DMS53 treated with DMSO at 0.1 percent for 48 hours (cell line): ENCODE results near the gene SMIM21.

Experiments
- DNase-seq: peaks from one replicate; lab custom pipeline; 2025; ENCODE audit not compliant: unreplicated experiment; lab: John Stamatoyannopoulos, UW

The SMIM21 gene

DNA sequence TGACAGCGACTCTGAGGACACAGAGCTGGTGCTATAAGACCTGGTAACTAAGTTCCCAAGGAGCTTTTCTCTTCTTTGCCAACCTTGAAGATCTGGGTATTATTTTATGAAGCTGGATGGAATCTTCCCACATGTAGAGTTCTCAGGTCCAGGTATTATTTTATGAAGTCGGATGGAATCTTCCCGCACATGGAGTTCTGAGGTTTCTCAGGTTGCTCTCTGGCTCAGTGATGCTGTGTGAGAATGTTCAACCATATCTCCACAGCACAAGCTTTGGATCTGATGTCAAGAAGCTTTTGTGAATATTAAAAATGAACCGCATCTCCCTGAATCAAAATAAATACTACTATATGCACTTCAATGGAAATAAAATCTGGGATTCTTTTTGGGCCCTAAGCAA is at the start of gene SMIM21:
Gene SMIM21 (minus strand): TSS at position 101 of the 400 bp plus-strand sequence. CDS start 140 bp downstream, outside the sequence.
- DNase-seq, result no peak

DNA sequence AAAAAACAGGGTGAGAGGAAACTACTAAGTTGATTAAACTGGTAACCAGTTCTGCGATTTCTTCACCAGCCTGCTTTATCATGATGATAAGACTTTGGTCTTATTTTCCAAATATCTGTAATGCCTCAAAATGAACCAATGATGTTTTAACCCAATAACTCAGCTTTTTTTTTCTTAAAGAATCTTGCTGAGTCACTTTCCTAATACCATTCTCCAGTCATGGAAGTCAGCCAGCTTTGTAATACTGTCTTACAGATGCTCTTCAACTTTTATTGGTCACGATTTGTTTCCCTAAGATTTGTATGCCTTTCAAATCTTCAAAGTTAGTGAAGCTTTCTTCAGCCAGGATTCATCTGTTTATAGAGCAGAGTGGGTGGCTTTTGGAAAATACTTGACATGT is 47.7 kb upstream of the SMIM21 start:
- no peak for DNase-seq

DNA sequence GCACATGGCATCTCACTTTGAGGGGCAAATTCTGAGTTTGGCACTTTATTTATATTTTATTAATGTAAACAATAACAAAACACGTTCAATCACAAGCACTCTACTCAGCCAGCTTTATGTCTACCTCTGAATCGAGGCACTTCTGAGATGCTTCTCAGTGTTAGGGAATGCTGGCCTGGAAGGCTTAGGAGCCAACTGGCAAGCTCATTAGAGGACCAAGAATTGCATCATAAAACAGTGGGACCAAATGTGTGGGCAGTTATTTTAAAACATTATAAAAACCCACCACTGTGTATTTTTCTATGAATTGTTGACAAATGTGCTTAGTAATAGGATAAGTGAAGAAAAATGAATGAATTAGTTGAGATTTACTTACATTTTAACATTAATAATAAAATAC is 46.8 kb upstream of the SMIM21 start:
- no peak for DNase-seq

DNA sequence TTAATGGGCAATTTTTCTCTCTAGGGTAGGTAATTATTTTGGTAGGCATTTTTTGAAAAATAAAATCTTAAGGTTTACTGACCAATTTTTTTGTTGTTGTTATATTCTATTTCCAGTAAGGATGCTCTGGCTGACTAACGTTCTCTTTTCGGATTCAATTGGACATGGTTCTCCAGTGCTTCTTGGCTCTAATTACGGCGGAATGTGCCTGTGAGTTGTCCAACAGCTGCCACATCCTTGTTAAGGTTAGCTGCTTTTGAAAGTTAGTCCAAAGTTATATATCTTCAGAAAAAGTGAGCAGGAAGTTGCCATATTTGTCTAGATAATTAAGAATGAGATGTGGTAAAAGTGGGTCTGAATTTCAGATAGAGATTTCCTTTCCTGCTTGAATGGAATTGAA is 45.8 kb upstream of the SMIM21 start:
- no peak for DNase-seq

DNA sequence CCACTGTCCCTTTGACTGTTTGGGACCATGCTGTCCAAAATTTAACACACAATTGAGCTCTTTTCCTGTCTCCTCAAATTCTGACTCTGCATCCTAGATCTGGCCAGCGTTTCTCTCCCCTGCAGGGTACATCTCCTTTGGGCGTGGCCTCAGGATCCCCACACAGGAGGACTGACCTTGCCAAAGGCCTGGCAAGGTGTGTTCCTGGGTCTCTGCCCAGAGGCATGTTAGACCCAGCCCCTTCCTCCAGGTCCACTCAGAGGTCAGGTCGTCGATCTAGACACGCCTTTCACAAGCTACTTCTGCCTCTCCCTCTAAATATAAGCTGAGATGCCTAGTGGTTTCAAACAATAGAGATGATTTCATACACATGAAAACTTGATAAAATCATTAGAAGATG is 45.4 kb upstream of the SMIM21 start:
- DNase-seq, result no peak

DNA sequence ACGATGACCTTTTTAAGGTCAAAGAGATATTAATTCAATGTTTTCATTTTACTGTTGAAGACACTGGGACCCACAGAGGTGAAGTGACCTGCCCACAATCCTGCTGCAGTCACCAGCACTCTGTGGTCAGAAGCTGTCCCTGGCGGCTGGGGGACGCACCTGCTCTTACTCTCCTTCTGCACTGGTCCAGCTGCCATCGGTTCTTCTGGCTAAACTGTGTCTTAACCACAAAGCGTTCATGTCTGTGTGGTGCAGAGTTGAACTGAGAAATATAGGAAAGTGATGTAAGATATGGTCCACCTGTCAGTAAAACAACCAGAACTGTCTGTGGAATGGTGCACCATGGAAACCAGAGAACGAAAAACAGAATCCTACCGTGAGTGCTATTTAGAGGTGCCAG is 44.9 kb upstream of the SMIM21 start:
- DNase-seq, result no peak

DNA sequence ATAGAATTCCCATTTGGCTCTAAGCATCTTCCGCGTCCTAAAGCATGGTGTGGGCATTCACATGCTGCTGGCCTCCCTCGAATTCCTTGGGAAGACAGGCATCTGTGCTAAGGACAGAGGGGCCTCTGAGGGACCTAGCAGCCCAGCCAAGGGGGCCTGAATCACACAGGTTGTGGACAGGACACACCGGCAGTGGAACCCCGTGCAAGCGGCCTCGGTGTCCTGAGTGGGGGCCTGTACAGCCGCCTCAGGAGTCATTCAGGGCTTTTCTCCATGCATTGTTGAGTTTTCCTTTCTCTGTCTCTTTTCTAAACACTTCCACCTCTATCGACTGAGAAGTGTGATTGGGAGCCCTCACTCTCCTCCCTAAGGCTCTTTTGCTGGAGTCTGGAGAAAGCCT is 44.3 kb upstream of the SMIM21 start:
- no peak for DNase-seq

DNA sequence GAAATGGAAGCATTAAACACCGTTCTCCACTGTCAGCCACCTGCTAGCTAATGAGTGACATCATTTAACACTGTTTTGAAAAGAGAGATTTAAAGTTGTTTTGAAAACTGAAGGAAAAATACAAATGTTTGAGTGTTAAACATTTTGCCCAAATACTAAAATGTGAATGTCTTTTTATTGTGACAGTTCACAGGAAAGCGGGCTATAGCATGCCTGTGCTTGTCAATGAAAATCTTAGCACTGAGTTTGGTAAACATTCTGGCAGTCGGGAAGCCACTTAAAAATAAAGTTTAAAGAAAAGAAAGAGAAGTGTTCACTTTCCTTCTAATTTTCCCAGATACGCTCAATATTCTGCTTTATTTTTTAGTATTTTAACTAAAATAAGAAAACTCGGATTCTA is 40.3 kb upstream of the SMIM21 start:
- DNase-seq, result no peak

DNA sequence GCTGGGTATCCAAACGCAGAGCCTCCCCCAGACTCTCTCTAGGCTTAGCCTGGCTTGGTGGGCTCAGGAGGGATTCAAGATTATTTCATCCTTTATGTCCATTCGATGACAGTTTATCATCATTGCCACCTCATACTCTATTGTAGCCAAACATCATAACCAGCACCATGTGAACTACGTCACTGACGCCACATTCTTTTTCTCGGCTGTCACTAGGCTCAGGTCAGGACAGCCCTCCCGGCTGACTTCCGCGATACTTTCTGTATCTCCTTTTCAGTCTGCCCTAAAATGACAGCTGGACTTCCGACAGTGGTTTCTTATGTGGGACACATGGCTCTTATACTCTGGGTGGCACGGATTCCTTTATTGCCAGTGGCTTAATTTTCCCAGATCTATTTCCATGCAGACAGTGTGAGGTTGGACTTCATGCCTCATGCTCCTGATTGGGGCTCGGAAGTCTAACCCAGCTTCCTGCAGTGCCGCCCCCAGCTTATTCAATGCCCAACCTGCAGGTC is 39.8 kb upstream of the SMIM21 start:
- DNase-seq, result no peak

DNA sequence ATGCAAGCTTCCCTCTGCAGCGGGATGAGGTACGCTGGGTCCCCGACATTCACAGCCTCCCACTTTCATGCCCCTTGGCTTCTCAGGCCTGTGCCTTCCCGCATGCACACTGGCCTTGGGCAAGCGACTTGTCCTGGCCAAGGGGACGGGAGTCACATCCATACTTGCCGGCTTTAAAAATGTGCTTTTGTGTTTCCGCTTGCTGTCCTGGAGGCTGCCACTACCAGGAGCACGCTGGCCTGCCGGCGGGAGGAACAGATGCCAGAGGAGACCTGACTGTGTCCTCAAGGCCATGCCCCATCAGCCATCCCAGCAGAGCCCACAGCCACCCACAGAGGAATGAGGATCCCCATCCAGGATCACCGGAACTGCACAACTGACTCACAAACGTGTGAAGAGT is 36.9 kb upstream of the SMIM21 start:
- no peak for DNase-seq

DNA sequence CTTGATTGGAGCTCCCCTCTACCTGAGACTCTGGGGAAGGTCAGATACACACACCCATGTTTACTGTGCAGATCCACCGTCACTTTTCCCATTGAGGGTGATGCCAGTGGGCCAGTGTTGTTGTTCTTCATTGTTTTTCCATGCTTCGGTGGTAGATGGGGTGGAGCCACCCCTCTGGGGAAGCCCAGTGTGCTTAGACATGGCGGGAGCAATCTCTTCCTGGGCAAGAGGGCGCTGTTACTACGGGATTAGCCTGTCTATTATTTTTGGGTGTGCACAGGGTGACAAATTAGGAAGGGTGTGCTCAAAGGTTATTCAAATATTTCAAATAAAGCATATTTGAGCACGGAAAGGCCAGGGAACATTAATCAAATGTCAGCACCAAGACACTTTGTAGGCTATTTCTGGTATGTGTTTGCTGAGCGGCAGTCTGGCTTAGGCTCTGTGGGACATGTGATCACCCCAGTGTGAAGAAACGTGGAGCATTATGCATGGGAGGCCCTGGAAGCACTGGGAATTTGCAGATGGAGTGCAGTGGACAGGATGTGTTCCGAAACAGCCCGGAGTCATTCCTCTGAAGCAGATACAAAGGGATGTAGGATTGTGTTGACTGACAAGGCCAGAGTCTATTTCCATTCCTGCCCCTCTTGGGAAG is 34.8 kb upstream of the SMIM21 start:
- DNase-seq, result no peak

DNA sequence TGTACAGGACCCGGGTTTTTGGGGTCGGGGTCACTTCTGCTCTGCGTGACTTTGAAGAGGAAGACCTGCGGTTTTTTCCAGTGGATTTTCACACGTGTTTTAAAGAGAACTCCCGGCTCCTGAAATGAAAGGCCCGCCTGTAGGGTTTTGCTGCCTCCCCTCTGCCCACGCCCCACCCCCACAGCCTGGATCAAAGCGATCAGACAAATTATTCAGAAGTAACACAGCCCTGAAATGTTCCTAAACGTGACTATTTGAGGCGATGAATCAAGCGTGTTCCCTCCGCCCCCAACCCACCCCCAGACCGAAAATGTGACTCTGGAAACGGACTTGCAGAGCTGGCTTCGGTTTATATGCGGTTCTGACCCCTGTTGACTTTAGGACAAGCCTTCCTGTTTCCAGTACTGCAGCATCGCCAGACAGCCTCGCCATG is 28.7 kb upstream of the SMIM21 start:
- DNase-seq, result no peak

DNA sequence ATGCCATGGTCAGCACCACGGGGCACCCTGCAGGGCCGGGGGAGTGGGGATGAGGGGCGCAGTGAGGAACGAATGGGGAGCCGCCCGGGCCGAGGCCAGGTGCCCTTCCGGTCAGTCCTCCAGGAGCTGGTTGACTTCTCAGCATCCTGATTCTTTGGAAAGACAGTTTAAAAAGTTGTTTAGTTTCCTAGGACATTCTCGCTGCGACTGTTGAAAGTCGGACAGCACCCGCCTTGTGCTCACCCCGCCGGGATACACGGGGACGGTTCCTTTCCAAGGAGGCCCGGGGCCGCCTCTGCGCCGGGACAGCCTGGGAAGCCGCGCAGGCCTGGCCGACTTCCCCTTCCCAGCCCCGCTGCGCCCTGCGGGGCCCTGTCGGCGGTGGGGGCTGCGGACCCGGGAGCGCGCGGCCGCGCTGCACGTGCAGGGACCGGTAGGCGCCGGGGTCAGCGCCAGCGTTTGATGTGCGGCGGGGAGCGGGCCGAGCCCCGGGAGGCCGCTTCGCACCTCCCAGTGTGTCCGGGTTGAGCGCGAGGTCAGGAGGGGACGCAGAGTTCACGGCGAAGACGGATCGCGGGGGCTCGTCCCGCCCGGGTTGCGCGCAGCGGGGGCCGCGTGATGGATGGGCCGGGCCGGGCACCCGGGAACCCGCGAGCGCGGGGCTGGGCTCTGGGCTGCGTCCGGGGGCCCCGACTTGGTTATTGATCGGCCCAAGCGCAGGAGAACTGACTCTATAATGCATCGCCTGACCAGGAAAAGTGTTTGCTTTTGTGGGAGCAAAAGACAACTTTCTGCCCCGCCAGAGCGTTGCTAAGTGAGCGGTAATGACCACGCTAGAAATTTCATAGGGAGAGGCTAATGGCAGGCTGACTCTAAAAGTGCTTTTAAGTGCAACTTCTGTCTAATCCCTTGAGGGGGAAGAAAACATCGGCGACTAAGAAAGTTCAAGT is 28.0 kb upstream of the SMIM21 start:
- no peak for DNase-seq

DNA sequence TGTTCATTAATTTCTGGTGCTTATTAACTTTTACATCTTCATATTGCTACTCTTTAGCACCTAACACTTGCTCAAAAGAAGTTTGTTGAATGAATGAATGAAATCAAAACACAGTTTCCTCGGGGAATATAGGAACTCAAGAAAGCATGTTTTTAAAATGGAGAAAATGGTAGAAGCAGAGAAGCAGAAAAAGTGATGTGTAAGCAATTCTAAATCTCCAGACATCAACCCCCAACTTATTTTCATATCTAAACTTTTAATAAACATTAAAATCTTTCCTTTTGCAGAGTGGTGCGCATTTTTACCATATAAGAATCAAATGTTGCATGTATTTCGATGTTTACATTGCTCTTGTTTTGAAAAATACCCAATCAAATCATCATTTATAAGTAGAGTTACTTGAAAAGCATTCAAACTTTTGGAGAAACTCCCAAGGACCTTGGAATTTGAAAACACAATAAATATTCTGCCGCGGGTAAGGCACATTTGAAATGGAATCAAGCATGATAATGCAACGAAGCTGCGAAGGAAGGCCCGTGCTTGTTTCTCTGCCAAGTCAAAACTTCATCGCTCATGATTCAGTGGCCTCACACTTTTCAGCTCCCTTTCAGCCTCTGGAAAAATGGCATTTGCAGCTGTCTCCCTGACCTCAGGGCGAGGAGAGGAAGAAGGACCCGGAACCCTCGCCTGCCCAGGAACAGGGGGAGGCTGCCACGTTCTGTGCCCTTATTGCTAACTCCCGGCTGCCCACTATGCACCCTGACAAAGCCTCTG is 26.7 kb upstream of the SMIM21 start:
- no peak for DNase-seq

DNA sequence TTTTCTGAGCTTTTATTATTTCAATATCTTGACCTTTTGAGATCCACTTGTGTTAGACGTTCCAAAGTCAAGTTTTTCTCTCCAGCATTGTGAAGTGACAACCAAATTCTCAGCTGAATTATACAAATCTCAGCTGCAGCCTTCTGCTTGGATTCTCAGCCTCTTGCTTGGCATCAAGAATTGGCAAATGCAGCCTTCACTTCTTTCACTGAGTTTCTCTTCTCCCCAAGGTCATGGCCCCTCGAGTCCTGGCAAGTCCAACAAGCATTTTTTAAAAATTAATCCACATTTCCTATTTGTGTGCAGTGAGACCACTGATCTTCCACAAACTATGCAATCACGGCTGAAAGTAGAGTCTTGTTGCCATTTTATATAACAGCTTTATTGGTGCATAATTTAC is 23.4 kb upstream of the SMIM21 start:
- no peak for DNase-seq

DNA sequence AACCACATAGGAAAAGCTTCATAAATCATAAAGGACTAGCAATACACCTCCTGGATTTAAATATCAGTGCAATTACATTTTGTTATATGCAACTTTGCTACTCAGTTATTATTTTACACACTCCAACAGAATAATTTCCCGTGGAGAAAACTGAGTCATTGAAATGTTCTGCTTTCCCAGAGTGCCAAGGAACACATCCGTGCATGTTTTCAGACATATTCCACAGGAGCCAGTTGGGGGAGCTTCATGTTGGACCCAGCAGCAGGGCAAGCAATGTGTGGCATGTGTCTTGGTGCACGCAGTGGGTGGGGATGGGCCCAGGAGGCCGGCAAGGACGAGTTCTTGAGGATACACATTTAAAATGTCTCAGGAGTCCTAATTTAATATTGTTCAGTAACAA is 14.4 kb upstream of the SMIM21 start:
- no peak for DNase-seq

DNA sequence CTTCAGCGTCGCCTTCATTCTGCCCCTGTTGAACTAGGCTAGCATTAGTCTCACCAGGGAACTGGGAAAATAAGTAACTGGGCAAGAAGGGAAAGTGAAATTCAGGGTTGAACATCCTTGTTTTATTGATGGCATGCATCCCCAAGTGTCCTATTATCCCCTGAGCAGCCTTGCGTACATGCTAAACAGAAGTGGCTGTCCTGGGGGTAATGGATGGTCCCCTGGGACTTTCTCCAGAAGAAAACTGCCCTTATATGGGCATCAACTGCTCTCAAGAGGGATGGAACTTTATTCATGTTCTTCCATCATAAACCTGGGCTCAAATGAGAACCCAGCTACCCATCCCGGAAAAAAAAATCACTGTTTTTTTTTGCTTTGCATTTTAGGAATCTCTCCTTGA is 11.8 kb upstream of the SMIM21 start:
- no peak for DNase-seq

DNA sequence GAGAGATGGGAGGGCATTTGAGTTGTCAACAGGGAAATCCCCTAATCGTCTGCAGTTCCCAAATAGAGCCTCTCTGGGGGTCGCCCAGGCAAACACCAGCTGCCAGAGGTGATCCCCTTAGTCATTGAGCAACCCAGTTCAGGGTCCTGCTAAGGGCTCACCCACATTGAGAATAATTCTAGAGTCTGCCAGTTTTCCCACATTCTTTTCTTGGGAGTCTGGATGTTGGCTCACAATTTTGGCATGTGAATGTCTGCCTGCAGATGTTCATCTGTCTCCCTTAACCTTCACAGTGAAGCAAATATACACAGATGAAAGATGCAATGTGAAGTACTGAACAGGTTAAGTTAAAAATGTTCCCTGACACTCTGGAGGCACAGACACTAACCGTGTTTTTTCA is 11.4 kb upstream of the SMIM21 start:
- no peak for DNase-seq

DNA sequence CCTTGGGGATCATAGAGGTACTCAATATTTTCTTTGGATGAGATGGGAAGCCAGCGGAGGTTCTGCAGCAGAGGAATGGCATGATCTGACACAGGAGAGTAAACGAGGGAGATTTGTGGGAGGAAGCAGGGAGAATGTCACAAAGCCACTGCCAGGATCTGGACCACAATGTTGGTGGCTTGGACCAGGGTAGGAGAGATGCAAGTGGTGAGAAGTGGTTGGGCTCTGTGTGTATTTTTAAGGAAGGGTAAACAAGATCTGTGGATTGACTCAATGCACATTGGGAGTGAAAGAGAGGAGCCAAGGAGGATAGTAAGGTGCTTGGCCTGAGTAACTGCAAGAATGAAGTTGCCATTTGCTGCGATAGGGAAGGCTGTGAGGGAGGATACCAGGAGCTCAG is 10.5 kb upstream of the SMIM21 start:
- no peak for DNase-seq

DNA sequence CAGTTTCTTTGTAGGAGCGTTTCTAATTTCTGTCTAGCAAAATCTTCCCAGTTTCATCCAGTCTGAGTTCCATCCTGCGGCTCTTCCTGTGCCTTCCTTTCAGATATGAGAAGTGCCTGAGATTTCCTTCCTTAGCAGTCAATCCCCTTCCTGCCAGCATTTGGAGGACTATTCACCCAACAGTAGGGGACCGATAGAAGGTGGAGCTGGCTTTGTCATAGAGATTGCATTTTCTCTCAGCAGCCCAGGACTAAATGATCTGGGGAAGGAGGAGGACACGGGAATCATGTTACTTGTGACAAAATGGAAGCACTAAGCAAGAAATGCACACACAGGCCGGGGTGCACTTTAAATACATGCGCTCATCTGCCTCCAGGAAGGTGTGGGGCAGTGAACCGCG is 5.6 kb upstream of the SMIM21 start:
- no peak for DNase-seq

DNA sequence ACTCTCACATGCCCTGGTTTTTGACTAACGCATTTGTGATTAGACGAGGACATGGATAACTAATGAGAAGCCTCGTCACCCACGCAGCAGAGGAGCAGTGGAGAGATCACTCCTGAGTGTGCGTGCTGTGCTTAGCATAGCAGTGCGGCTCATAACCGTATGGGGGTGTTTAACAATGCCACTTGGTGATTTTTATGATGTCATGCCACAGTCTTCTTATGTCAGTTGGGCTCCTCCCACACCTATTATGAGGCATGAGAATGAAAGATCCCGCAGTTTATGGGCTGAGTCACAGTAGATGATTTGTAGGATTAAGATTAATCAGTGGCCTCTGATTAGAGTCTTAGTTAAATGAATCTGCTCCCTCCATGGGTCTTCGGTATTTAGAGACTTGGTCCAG is 2.5 kb upstream of the SMIM21 start:
- DNase-seq, result no peak
